Measurements from ENCODE around the gene PTGES.
A peak's percentile ranks its signal among the peaks of the same experiment; 100 is the strongest.

Gene PTGES

GRCh38 chr9:129708793-129709192 lies 44.0 kb downstream of the PTGES start:
- Histone ChIP-seq H3K14ac (ENCODE audit: low read length in 2 of 2) (no peak overlapping the region), H3K36me3 (ENCODE audit: control insufficient read depth in 1 of 2, insufficient read depth in 2 of 2, low read depth in 1 of 2, low read length in 2 of 2) (peaks cover 0 to 3% of the 10 kb centered on the region in 2 experiments), H3K4me2 (ENCODE audit: low read length, poor library complexity, severe bottlenecking) (no peak overlapping the region), H3K23ac (ENCODE audit: low read length in 2 of 2) (no peak overlapping the region), H2BK120ac (ENCODE audit: low read depth, low read length) (no peak overlapping the region), H3K4me1 (ENCODE audit: control insufficient read depth, insufficient read depth, low read depth, low read length) (peaks cover 25% of the 10 kb centered on the region), H2BK12ac (ENCODE audit: low read length in 2 of 2) (peak overlapping the region in 1 of 2 experiments; percentile 40), H2BK5ac (ENCODE audit: low read depth, low read length, poor library complexity, severe bottlenecking) (no peak overlapping the region), H3K27ac (ENCODE audit: low read length, poor library complexity, severe bottlenecking) (no peak overlapping the region), H3K27me3 (ENCODE audit: control insufficient read depth in 1 of 2, insufficient read depth in 1 of 2, low read length in 2 of 2) (peaks cover 0 to 9% of the 10 kb centered on the region in 2 experiments), H3K9ac (ENCODE audit: low read length) (peak overlapping the region; percentile 27), H2AFZ (ENCODE audit: low read depth, low read length) (no peak overlapping the region), H3K18ac (ENCODE audit: low read depth in 1 of 2, low read length in 2 of 2) (peak overlapping the region in 1 of 2 experiments; percentile 21), H4K8ac (ENCODE audit: low read length) (no peak overlapping the region), H3K4me3 (ENCODE audit: insufficient read depth in 1 of 2, low read depth in 1 of 2, low read length in 2 of 2) (no peak overlapping the region), H3K9me3 (ENCODE audit: control insufficient read depth, low read length) (no peaks in the 10 kb centered on the region), H3K79me1 (replicated peaks; ENCODE audit: low read length, poor library complexity, severe bottlenecking) (no peaks in the 10 kb centered on the region), H2AK5ac (ENCODE audit: low read length, severe bottlenecking) (no peak overlapping the region), H3K4ac (ENCODE audit: low read depth in 1 of 2, low read length in 2 of 2) (no peak overlapping the region), H2BK15ac (ENCODE audit: low read depth, poor library complexity, severe bottlenecking) (no peak overlapping the region), H4K91ac (ENCODE audit: low read length) (no peak overlapping the region)
- WGBS: 87% methylated on average over 6 of the region's 6 CpGs
- no peak for DNase-seq

- no peak overlapping the region for H2BK120ac ChIP-seq (ENCODE audit: low read depth, low read length)
- peak overlapping the region; percentile 88 for H3K9ac ChIP-seq (ENCODE audit: low read length)
- no peak overlapping the region for H2BK15ac ChIP-seq (ENCODE audit: low read depth, poor library complexity, severe bottlenecking)
- H3K27me3 ChIP-seq (ENCODE audit: control insufficient read depth in 1 of 2, insufficient read depth in 1 of 2, low read length in 2 of 2): peaks cover 0 to 39% of the 10 kb centered on the region in 2 experiments
- 91% methylated on average over 6 of the region's 8 CpGs for WGBS
- no peak overlapping the region for H4K91ac ChIP-seq (ENCODE audit: low read length)
- no peak overlapping the region for H2BK5ac ChIP-seq (ENCODE audit: low read depth, low read length, poor library complexity, severe bottlenecking)
- H3K4ac ChIP-seq (ENCODE audit: low read depth in 1 of 2, low read length in 2 of 2): no peak overlapping the region
- no peak overlapping the region for H3K14ac ChIP-seq (ENCODE audit: low read length in 2 of 2)
- H3K4me1 ChIP-seq (ENCODE audit: control insufficient read depth, insufficient read depth, low read depth, low read length): peaks cover 15% of the 10 kb centered on the region
- H3K79me1 ChIP-seq (replicated peaks; ENCODE audit: low read length, poor library complexity, severe bottlenecking): no peaks in the 10 kb centered on the region
- H2BK12ac ChIP-seq (ENCODE audit: low read length in 2 of 2): no peak overlapping the region
- H3K36me3 ChIP-seq (ENCODE audit: control insufficient read depth in 1 of 2, insufficient read depth in 2 of 2, low read depth in 1 of 2, low read length in 2 of 2): peaks cover 0 to 11% of the 10 kb centered on the region in 2 experiments
- H3K4me3 ChIP-seq (ENCODE audit: insufficient read depth in 1 of 2, low read depth in 1 of 2, low read length in 2 of 2): no peak overlapping the region
- H2AK5ac ChIP-seq (ENCODE audit: low read length, severe bottlenecking): no peak overlapping the region
- H3K18ac ChIP-seq (ENCODE audit: low read depth in 1 of 2, low read length in 2 of 2): no peak overlapping the region
- H4K8ac ChIP-seq (ENCODE audit: low read length): no peak overlapping the region
- no peak overlapping the region for H3K4me2 ChIP-seq (ENCODE audit: low read length, poor library complexity, severe bottlenecking)
- DNase-seq: no peak
- no peak overlapping the region for H2AFZ ChIP-seq (ENCODE audit: low read depth, low read length)
- H3K23ac ChIP-seq (ENCODE audit: low read length in 2 of 2): no peak overlapping the region
- H3K27ac ChIP-seq (ENCODE audit: low read length, poor library complexity, severe bottlenecking): no peak overlapping the region
- no peaks in the 10 kb centered on the region for H3K9me3 ChIP-seq (ENCODE audit: control insufficient read depth, low read length)
Observed at GRCh38 chr9:129704807-129705206, 48.0 kb downstream of the PTGES start.

GRCh38 chr9:129703667-129704355 lies 49.0 kb downstream of the PTGES start:
- Histone ChIP-seq H3K79me1 (replicated peaks; ENCODE audit: low read length, poor library complexity, severe bottlenecking) (no peaks in the 10 kb centered on the region), H3K4me2 (ENCODE audit: low read length, poor library complexity, severe bottlenecking) (no peak overlapping the region), H3K9me3 (ENCODE audit: control insufficient read depth, low read length) (no peaks in the 10 kb centered on the region), H2BK12ac (ENCODE audit: low read length in 2 of 2) (no peak overlapping the region), H4K8ac (ENCODE audit: low read length) (no peak overlapping the region), H2BK120ac (ENCODE audit: low read depth, low read length) (no peak overlapping the region), H3K27ac (ENCODE audit: low read length, poor library complexity, severe bottlenecking) (no peak overlapping the region), H2AFZ (ENCODE audit: low read depth, low read length) (no peak overlapping the region), H3K9ac (ENCODE audit: low read length) (peak overlapping the region; percentile 88), H3K18ac (ENCODE audit: low read depth in 1 of 2, low read length in 2 of 2) (no peak overlapping the region), H2BK5ac (ENCODE audit: low read depth, low read length, poor library complexity, severe bottlenecking) (no peak overlapping the region), H3K36me3 (ENCODE audit: control insufficient read depth in 1 of 2, insufficient read depth in 2 of 2, low read depth in 1 of 2, low read length in 2 of 2) (peaks cover 0 to 9% of the 10 kb centered on the region in 2 experiments), H4K91ac (ENCODE audit: low read length) (no peak overlapping the region), H3K14ac (ENCODE audit: low read length in 2 of 2) (no peak overlapping the region), H3K4me1 (ENCODE audit: control insufficient read depth, insufficient read depth, low read depth, low read length) (peaks cover 5% of the 10 kb centered on the region), H2AK5ac (ENCODE audit: low read length, severe bottlenecking) (no peak overlapping the region), H3K23ac (ENCODE audit: low read length in 2 of 2) (no peak overlapping the region), H2BK15ac (ENCODE audit: low read depth, poor library complexity, severe bottlenecking) (peak overlapping the region; percentile 34), H3K27me3 (ENCODE audit: control insufficient read depth in 1 of 2, insufficient read depth in 1 of 2, low read length in 2 of 2) (peaks cover 0 to 44% of the 10 kb centered on the region in 2 experiments), H3K4ac (ENCODE audit: low read depth in 1 of 2, low read length in 2 of 2) (no peak overlapping the region), H3K4me3 (ENCODE audit: insufficient read depth in 1 of 2, low read depth in 1 of 2, low read length in 2 of 2) (peak overlapping the region in 1 of 2 experiments; percentile 62)
- 91% methylated on average over 17 of the region's 17 CpGs for WGBS
- no peak for DNase-seq

GRCh38 chr9:129702589-129703520 lies 50.0 kb downstream of the PTGES start:
- no peak overlapping the region for H2BK5ac ChIP-seq (ENCODE audit: low read depth, low read length, poor library complexity, severe bottlenecking)
- peak overlapping the region in 1 of 2 experiments; percentile 51 for H3K14ac ChIP-seq (ENCODE audit: low read length in 2 of 2)
- no peak overlapping the region for H2AFZ ChIP-seq (ENCODE audit: low read depth, low read length)
- peak overlapping the region; percentile 88 for H3K9ac ChIP-seq (ENCODE audit: low read length)
- H2BK120ac ChIP-seq (ENCODE audit: low read depth, low read length): no peak overlapping the region
- H2BK15ac ChIP-seq (ENCODE audit: low read depth, poor library complexity, severe bottlenecking): no peak overlapping the region
- no peak overlapping the region for H3K4me2 ChIP-seq (ENCODE audit: low read length, poor library complexity, severe bottlenecking)
- no peaks in the 10 kb centered on the region for H3K79me1 ChIP-seq (replicated peaks; ENCODE audit: low read length, poor library complexity, severe bottlenecking)
- H3K36me3 ChIP-seq (ENCODE audit: control insufficient read depth in 1 of 2, insufficient read depth in 2 of 2, low read depth in 1 of 2, low read length in 2 of 2): peaks cover 0 to 9% of the 10 kb centered on the region in 2 experiments
- no peaks in the 10 kb centered on the region for H3K9me3 ChIP-seq (ENCODE audit: control insufficient read depth, low read length)
- peak overlapping the region in 1 of 2 experiments; percentile 50 for H3K18ac ChIP-seq (ENCODE audit: low read depth in 1 of 2, low read length in 2 of 2)
- no peak overlapping the region for H4K91ac ChIP-seq (ENCODE audit: low read length)
- peak overlapping the region in 1 of 2 experiments; percentile 18 for H3K4ac ChIP-seq (ENCODE audit: low read depth in 1 of 2, low read length in 2 of 2)
- no peak overlapping the region for H2AK5ac ChIP-seq (ENCODE audit: low read length, severe bottlenecking)
- peak overlapping the region in 1 of 2 experiments; percentile 62 for H3K4me3 ChIP-seq (ENCODE audit: insufficient read depth in 1 of 2, low read depth in 1 of 2, low read length in 2 of 2)
- H3K27me3 ChIP-seq (ENCODE audit: control insufficient read depth in 1 of 2, insufficient read depth in 1 of 2, low read length in 2 of 2): peaks cover 0 to 54% of the 10 kb centered on the region in 2 experiments
- H3K23ac ChIP-seq (ENCODE audit: low read length in 2 of 2): no peak overlapping the region
- DNase-seq: peak; percentile 91
- H4K8ac ChIP-seq (ENCODE audit: low read length): no peak overlapping the region
- H3K4me1 ChIP-seq (ENCODE audit: control insufficient read depth, insufficient read depth, low read depth, low read length): peaks cover 5% of the 10 kb centered on the region
- H2BK12ac ChIP-seq (ENCODE audit: low read length in 2 of 2): peak overlapping the region in 1 of 2 experiments; percentile 40
- 61% methylated on average over 19 of the region's 19 CpGs for WGBS
- H3K27ac ChIP-seq (ENCODE audit: low read length, poor library complexity, severe bottlenecking): no peak overlapping the region

Data from mesenchymal stem cell (in vitro differentiated cells and primary cell).